HL-60 (cell line): ENCODE measurements around the gene POU2F2.

ENCODE experiments used
- CTCF ChIP-seq: IDR thresholded peaks from one replicate; pipeline ENCODE4 v1.5.1; 2011; ENCODE audit warnings: low read length, control low read depth, inconsistent platforms; ENCODE audit not compliant: insufficient read depth
- POLR2AphosphoS5 ChIP-seq: IDR thresholded peaks from 2 replicates; pipeline ENCODE4 v1.6.1; 2012; ENCODE audit warnings: low read depth

DNA sequence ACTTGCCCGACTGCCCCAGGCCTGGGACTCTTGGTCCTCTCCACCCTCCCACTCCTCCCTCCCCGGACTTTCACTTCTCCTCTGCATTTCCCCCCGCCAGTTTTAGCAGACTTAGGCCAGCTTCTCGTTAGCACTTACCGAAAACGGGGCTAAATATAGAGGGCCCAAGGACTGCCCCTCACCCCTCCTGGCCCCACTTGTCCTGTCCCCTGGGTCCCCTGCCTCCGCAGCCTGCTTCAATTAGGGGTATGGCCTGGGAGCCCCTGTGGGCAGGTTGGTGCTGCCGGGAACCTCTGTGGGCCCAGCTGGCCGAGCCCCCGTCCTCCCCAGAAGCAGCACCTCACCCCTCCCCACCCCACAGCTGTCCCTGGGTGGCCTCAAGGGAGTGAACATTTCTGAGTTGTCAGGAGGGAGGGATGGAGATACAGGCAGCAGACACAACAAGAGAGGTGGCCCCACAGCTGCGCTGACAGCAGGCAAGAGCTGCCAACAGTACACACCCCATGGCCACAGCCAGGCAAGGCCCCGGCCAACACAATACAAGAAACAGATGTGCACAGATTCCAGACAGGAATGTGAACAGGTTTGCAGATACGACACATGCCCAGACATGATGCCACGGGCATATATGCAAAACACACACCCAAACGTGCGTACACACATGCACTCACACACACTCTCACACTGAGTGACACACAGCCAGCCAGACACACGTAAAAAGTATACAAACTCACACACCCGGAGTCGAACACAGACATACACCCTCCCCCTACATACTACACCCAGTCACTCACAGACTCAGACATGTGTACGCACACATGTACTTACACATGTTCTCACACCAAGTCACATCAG lies 2.6 kb downstream of the POU2F2 start:
- TF ChIP-seq CTCF (no peak), POLR2AphosphoS5 (no peak)
